ENCODE measurements around the gene EML6. TPM values are rescaled to one million over a fixed set of nuclear protein-coding genes. Genes with fewer than 3 reads are reported as not detected.

EML6 gene
- total RNA-seq, 1 experiment from 2014 or later, result not detected

DNA sequence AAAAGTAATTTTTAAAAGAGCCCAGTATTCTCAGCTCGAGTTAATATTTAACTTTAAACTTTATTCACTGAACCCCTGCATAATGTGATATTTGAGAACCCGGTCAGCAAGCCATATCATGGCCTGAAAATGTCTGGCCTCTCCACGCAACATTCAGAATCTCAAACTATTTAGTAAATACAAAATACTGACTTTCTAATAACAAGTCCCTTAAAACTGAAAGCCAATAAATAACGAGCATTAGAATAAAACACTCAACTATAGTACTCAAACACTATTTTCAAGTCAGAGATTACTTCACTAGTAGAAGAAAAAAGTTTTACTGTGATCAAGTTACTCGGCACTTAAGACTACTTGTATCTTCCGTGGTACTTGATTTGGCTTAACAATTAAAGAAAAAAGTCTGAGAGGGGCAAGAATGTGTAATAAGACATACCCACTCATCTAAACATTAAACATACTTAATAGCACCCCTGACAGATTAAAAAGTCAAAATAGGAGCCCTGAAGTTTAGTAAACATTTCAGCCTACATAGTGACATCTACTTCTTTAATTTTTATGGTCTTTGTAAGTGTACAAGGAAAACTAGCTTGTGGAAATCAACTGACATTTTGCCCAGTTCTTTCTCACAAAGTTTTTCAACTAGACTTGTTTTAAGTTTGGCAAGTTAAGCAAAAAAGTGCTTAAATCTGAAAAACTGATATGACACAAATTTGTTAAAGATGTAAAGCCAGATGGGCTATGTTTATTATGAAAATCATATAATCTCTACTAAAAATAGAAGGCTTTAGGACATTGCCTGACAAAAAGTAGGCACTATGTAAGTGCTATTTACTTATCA, 288.6 kb downstream of the EML6 start:
- no peak overlapping the region for H3K4me3 ChIP-seq
- DNase-seq, result no peak

DNA sequence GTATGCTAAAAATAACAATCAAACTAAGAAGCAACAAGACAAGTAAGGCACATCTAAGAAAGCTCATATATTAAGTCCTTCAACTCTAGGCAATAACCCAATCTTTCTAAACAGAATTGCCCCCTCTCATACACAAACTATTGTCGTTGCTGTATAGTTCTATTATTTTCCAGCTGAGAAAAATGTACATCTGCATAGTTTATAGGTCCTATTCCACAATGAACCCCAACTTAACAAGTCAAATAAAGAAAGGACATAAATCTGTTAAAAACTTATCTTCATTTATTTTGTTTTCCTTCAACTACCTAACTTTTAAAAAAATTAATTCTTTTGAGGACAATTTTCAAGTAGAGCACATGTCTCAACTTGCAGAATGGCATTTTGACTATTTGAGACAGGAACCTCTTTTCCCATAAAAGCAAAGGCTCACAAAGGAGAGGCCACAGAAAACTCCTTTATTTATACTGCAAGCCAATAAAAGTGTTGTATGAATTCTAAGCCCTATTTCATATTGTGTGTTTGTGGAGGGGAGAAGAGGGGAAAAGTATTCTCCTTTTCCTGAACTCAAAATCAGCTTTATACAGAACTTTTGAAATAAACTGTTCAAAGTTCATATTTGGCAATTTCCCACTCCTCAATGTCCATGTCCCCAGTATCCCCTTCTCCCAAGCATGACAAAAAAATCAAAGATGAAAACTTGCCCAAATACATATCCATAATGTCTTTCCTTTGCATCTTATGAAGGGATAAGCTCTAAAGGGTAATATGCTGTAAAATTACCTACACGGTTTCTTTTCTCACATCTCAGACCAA, 289.4 kb downstream of the EML6 start:
- no peak overlapping the region for H3K4me3 ChIP-seq
- DNase-seq, result no peak
- H3K36me3 ChIP-seq, result peaks cover 43% of the 10 kb centered on the region
- H3K27me3 ChIP-seq, result no peaks in the 10 kb centered on the region
- H3K9me3 ChIP-seq, result 0 out of 2 replicates have a peak, but pooled peaks cover 2% of the 10 kb centered on the region

More for the DNA sequence above, 288.6 kb downstream of the EML6 start:
- 0 out of 2 replicates have a peak, but pooled peaks cover 2% of the 10 kb centered on the region for H3K9me3 ChIP-seq
- H3K27me3 ChIP-seq, result no peaks in the 10 kb centered on the region
- H3K36me3 ChIP-seq, result peaks cover 35% of the 10 kb centered on the region

DNA sequence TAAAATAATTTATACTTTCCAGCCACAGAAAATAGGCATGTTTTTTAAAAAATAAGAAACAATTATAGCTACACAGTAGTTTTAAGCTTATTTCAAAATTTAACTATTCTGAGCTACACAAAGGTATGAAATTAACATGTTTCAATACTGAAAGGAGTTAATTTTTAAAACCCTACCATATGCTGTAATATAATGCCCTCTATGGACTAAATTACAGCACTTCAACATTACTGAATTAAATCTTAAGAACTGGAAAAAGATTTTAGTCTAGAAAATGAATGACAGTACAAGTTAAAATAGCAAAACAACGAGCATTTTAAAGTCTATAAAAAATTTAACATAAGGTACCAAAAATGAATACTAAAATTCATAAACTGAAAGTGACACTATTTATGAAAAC, 290.5 kb downstream of the EML6 start:
- H3K4me3 ChIP-seq, result no peak overlapping the region
- H3K36me3 ChIP-seq, result peaks cover 52% of the 10 kb centered on the region

GRCh38 chr2:55014962-55015939, 291.8 kb downstream of the EML6 start:
- DNase-seq, result peak; percentile 48
- no peaks in the 10 kb centered on the region for H3K27me3 ChIP-seq
- H3K4me3 ChIP-seq, result no peak overlapping the region
- peaks cover 57% of the 10 kb centered on the region for H3K36me3 ChIP-seq
- 0 out of 2 replicates have a peak, but pooled peaks cover 2% of the 10 kb centered on the region for H3K9me3 ChIP-seq

More for the DNA sequence above, 290.5 kb downstream of the EML6 start:
- no peak for DNase-seq
- Histone ChIP-seq H3K27me3 (no peaks in the 10 kb centered on the region), H3K9me3 (0 out of 2 replicates have a peak, but pooled peaks cover 2% of the 10 kb centered on the region)

DNA sequence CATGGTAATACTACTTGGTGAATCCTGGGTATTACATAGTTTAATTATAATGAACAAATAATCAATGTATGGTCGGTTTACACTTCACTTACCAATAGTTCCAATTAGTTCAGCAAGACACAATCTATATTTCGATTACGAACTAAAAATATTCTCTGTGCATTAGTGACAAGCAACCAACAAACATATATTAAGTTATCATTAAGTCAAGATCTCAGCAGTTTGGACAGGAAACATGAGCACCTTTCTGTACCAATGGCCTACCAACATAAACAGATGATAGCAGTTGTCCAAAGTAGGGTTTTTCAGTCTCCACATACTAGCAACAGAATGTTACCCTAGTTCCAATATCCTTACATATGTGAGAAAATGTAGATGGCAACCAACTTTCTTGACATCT, 294.0 kb downstream of the EML6 start:
- no peak for DNase-seq
- H3K36me3 ChIP-seq, result peaks cover 69% of the 10 kb centered on the region
- peaks cover 2% of the 10 kb centered on the region; the same call in 1 of the 2 replicates for H3K9me3 ChIP-seq
- no peak overlapping the region for H3K4me3 ChIP-seq
- no peaks in the 10 kb centered on the region for H3K27me3 ChIP-seq

GRCh38 chr2:55017880-55018279, 294.4 kb downstream of the EML6 start:
- Histone ChIP-seq H3K27me3 (no peaks in the 10 kb centered on the region), H3K4me3 (no peak overlapping the region), H3K36me3 (peaks cover 67% of the 10 kb centered on the region), H3K9me3 (peaks cover 2% of the 10 kb centered on the region; the same call in 1 of the 2 replicates)
- DNase-seq, result no peak

GRCh38 chr2:55018619-55019018, 295.2 kb downstream of the EML6 start:
- DNase-seq, result no peak
- H3K36me3 ChIP-seq, result peaks cover 67% of the 10 kb centered on the region
- H3K27me3 ChIP-seq, result no peaks in the 10 kb centered on the region
- H3K9me3 ChIP-seq, result peaks cover 2% of the 10 kb centered on the region; the same call in 1 of the 2 replicates
- no peak overlapping the region for H3K4me3 ChIP-seq

- Histone ChIP-seq H3K27me3 (no peaks in the 10 kb centered on the region), H3K36me3 (peaks cover 76% of the 10 kb centered on the region), H3K4me3 (no peak overlapping the region), H3K9me3 (peaks cover 2% of the 10 kb centered on the region; the same call in 1 of the 2 replicates)
- no peak for DNase-seq
Observed at GRCh38 chr2:55019526-55020258, 296.2 kb downstream of the EML6 start.
